Mesendoderm (in vitro differentiated cells): Measurements from ENCODE around the gene SLC24A5.
A peak's percentile ranks its signal among the peaks of the same experiment; 100 is the strongest.

Experiments
- DNase-seq: peaks from one replicate; pipeline ENCODE4 v3.0.0; 2013
- H2AK5ac ChIP-seq: 2 replicates; pipeline ENCODE4 v1.6.1; 2013; ENCODE audit warnings: low read length, inconsistent platforms
- H2BK120ac ChIP-seq: 2 replicates; pipeline ENCODE4 v1.6.1; 2013; ENCODE audit warnings: low read depth, mild to moderate bottlenecking, low read length, moderate library complexity, mixed read lengths
- H2BK15ac ChIP-seq: replicated peaks from 2 replicates; pipeline ENCODE4 v1.6.1; 2013; ENCODE audit warnings: low read depth, mild to moderate bottlenecking, moderate library complexity
- H2BK5ac ChIP-seq: 2 replicates; pipeline ENCODE4 v1.6.1; 2013; ENCODE audit warnings: low read length, inconsistent platforms
- H3K18ac ChIP-seq: 2 replicates; pipeline ENCODE4 v1.6.1; 2013; ENCODE audit warnings: mild to moderate bottlenecking, low read length, mixed read lengths
- H3K23ac ChIP-seq: one replicate; pipeline ENCODE4 v1.6.1; 2013; ENCODE audit warnings: low read length
- H3K27ac ChIP-seq: 2 replicates; pipeline ENCODE4 v1.5.1; 2013; ENCODE audit warnings: low read depth, mild to moderate bottlenecking, inconsistent platforms, low read length, moderate library complexity
- H3K27me3 ChIP-seq: 2 replicates; pipeline ENCODE4 v1.6.1; 2013; ENCODE audit warnings: low read length, control low read depth, mild to moderate bottlenecking, inconsistent platforms; ENCODE audit not compliant: insufficient read depth, poor library complexity
- H3K36me3 ChIP-seq: 2 replicates; pipeline ENCODE4 v1.6.1; 2013; ENCODE audit warnings: low read length, inconsistent platforms; ENCODE audit not compliant: control insufficient read depth, insufficient read depth
- H3K4ac ChIP-seq: one replicate; pipeline ENCODE4 v1.6.1; 2013; ENCODE audit warnings: low read depth, mild to moderate bottlenecking, low read length, moderate library complexity
- H3K4me1 ChIP-seq: 2 replicates; pipeline ENCODE4 v1.6.1; 2013; ENCODE audit warnings: low read depth, low read length, inconsistent platforms; ENCODE audit not compliant: control insufficient read depth
- H3K4me2 ChIP-seq: 2 replicates; pipeline ENCODE4 v1.6.1; 2013; ENCODE audit warnings: low read length
- H3K4me3 ChIP-seq: 2 replicates; pipeline ENCODE4 v1.5.1; 2013; ENCODE audit warnings: mild to moderate bottlenecking, low read length
- H3K56ac ChIP-seq: one replicate; pipeline ENCODE4 v1.6.1; 2013; ENCODE audit warnings: low read length
- H3K79me1 ChIP-seq: 2 replicates; pipeline ENCODE4 v1.6.1; 2013; ENCODE audit warnings: low read length, inconsistent platforms
- H3K79me2 ChIP-seq: 2 replicates; pipeline ENCODE4 v1.6.1; 2013; ENCODE audit warnings: mild to moderate bottlenecking, low read length; ENCODE audit not compliant: control insufficient read depth, insufficient read depth
- H3K9ac ChIP-seq: 2 replicates; pipeline ENCODE4 v1.6.1; 2013; ENCODE audit warnings: low read length, inconsistent platforms
- H4K5ac ChIP-seq: one replicate; pipeline ENCODE4 v1.6.1; 2013; ENCODE audit warnings: low read length
- H4K8ac ChIP-seq: one replicate; pipeline ENCODE4 v1.6.1; 2013; ENCODE audit warnings: low read depth, mild to moderate bottlenecking, control low read depth, low read length, moderate library complexity
- WGBS: extraction: QIAGEN DNeasy Blood & Tissue Kit; methylation state at CpG from one replicate; pipeline ENCODE4 v1.1.7; 2013; ENCODE audit warnings: low lambda C conversion rate, missing lambda C conversion rate; ENCODE audit not compliant: insufficient coverage; ENCODE audit errors: extremely low coverage; 5-methylcytosine and 5-hydroxymethylcytosine counted together

SLC24A5 gene

GRCh38 chr15:48143856-48144255 is 23.1 kb downstream of the SLC24A5 start:
- no peaks in the 10 kb centered on the region for H3K27me3 ChIP-seq
- no peak for DNase-seq
- no CpG with 5 or more reads among the region's 1 CpG for WGBS

GRCh38 chr15:48144889-48145288 is 24.1 kb downstream of the SLC24A5 start:
- no peaks in the 10 kb centered on the region for H3K36me3 ChIP-seq
- no CpG with 5 or more reads among the region's 1 CpG for WGBS
- no peak overlapping the region for H3K18ac ChIP-seq
- H3K27me3 ChIP-seq: no peaks in the 10 kb centered on the region
- no peak overlapping the region for H4K5ac ChIP-seq
- H2BK15ac ChIP-seq: no peak overlapping the region
- H2BK120ac ChIP-seq: no peak overlapping the region
- no peak overlapping the region for H2AK5ac ChIP-seq
- H3K27ac ChIP-seq: no peak overlapping the region
- H3K4me1 ChIP-seq: no peaks in the 10 kb centered on the region
- H3K23ac ChIP-seq: no peak overlapping the region
- H3K79me2 ChIP-seq: no peaks in the 10 kb centered on the region
- no peak overlapping the region for H3K9ac ChIP-seq
- DNase-seq: no peak
- H4K8ac ChIP-seq: no peak overlapping the region
- no peak overlapping the region for H3K4me2 ChIP-seq
- H2BK5ac ChIP-seq: no peak overlapping the region
- no peak overlapping the region for H3K4me3 ChIP-seq
- H3K79me1 ChIP-seq: no peaks in the 10 kb centered on the region
- H3K4ac ChIP-seq: no peak overlapping the region
- no peak overlapping the region for H3K56ac ChIP-seq

More at GRCh38 chr15:48143856-48144255, 23.1 kb downstream of the SLC24A5 start:
- H2BK15ac ChIP-seq: no peak overlapping the region
- H2BK120ac ChIP-seq: no peak overlapping the region
- no peak overlapping the region for H4K5ac ChIP-seq
- H3K79me1 ChIP-seq: no peaks in the 10 kb centered on the region
- H3K9ac ChIP-seq: no peak overlapping the region
- H2AK5ac ChIP-seq: no peak overlapping the region
- H3K27ac ChIP-seq: no peak overlapping the region
- H3K56ac ChIP-seq: no peak overlapping the region
- no peak overlapping the region for H3K4me3 ChIP-seq
- H3K79me2 ChIP-seq: no peaks in the 10 kb centered on the region
- H3K4me2 ChIP-seq: no peak overlapping the region
- no peak overlapping the region for H3K18ac ChIP-seq
- H3K4me1 ChIP-seq: no peaks in the 10 kb centered on the region
- H4K8ac ChIP-seq: no peak overlapping the region
- H3K36me3 ChIP-seq: no peaks in the 10 kb centered on the region
- H3K23ac ChIP-seq: no peak overlapping the region
- H2BK5ac ChIP-seq: no peak overlapping the region
- no peak overlapping the region for H3K4ac ChIP-seq

GRCh38 chr15:48145923-48146322 is 25.1 kb downstream of the SLC24A5 start:
- no peak overlapping the region for H4K5ac ChIP-seq
- no peak overlapping the region for H3K4ac ChIP-seq
- no peak overlapping the region for H4K8ac ChIP-seq
- no peak overlapping the region for H3K4me2 ChIP-seq
- no peaks in the 10 kb centered on the region for H3K79me1 ChIP-seq
- H3K56ac ChIP-seq: no peak overlapping the region
- no peak overlapping the region for H3K18ac ChIP-seq
- H3K36me3 ChIP-seq: no peaks in the 10 kb centered on the region
- H3K23ac ChIP-seq: no peak overlapping the region
- DNase-seq: no peak
- H3K9ac ChIP-seq: no peak overlapping the region
- no peak overlapping the region for H2BK5ac ChIP-seq
- no peak overlapping the region for H3K4me3 ChIP-seq
- no peak overlapping the region for H2BK15ac ChIP-seq
- H3K27ac ChIP-seq: no peak overlapping the region
- H3K79me2 ChIP-seq: no peaks in the 10 kb centered on the region
- no peaks in the 10 kb centered on the region for H3K27me3 ChIP-seq
- H2BK120ac ChIP-seq: no peak overlapping the region
- H2AK5ac ChIP-seq: no peak overlapping the region
- no peaks in the 10 kb centered on the region for H3K4me1 ChIP-seq

- Histone ChIP-seq H3K4me3 (no peak overlapping the region), H3K79me2 (no peaks in the 10 kb centered on the region), H3K56ac (no peak overlapping the region), H2BK120ac (no peak overlapping the region), H2BK5ac (no peak overlapping the region), H3K4me2 (no peak overlapping the region), H2BK15ac (no peak overlapping the region), H3K36me3 (no peaks in the 10 kb centered on the region), H3K4ac (no peak overlapping the region), H3K23ac (no peak overlapping the region), H3K79me1 (no peaks in the 10 kb centered on the region), H3K18ac (no peak overlapping the region), H3K9ac (no peak overlapping the region), H3K27ac (no peak overlapping the region), H2AK5ac (no peak overlapping the region), H3K4me1 (no peaks in the 10 kb centered on the region), H4K8ac (no peak overlapping the region), H3K27me3 (no peaks in the 10 kb centered on the region), H4K5ac (no peak overlapping the region)
- DNase-seq: no peak
Observed at GRCh38 chr15:48147358-48147757, 26.6 kb downstream of the SLC24A5 start.

- Histone ChIP-seq H3K79me2 (no peaks in the 10 kb centered on the region), H3K18ac (no peak overlapping the region), H2BK15ac (no peak overlapping the region), H3K79me1 (no peaks in the 10 kb centered on the region), H3K23ac (no peak overlapping the region), H4K5ac (no peak overlapping the region), H2AK5ac (no peak overlapping the region), H3K4me2 (no peak overlapping the region), H2BK5ac (no peak overlapping the region), H3K9ac (no peak overlapping the region), H4K8ac (no peak overlapping the region), H3K4me3 (no peak overlapping the region), H3K27me3 (no peaks in the 10 kb centered on the region), H3K56ac (no peak overlapping the region), H3K36me3 (no peaks in the 10 kb centered on the region), H3K4me1 (no peaks in the 10 kb centered on the region), H2BK120ac (no peak overlapping the region), H3K4ac (no peak overlapping the region), H3K27ac (no peak overlapping the region)
- no CpG with 5 or more reads among the region's 4 CpGs for WGBS
- DNase-seq: peak; percentile 27
Observed at GRCh38 chr15:48149858-48150257, 29.1 kb downstream of the SLC24A5 start.

- Histone ChIP-seq H3K4me3 (no peak overlapping the region), H3K56ac (no peak overlapping the region), H3K79me2 (no peaks in the 10 kb centered on the region), H3K4me2 (no peak overlapping the region), H3K79me1 (no peaks in the 10 kb centered on the region), H3K4me1 (no peaks in the 10 kb centered on the region), H2BK5ac (no peak overlapping the region), H3K23ac (no peak overlapping the region), H3K27me3 (no peaks in the 10 kb centered on the region), H3K18ac (no peak overlapping the region), H4K8ac (no peak overlapping the region), H4K5ac (no peak overlapping the region), H2BK120ac (no peak overlapping the region), H2AK5ac (no peak overlapping the region), H3K4ac (no peak overlapping the region), H3K9ac (no peak overlapping the region), H3K36me3 (no peaks in the 10 kb centered on the region), H3K27ac (no peak overlapping the region), H2BK15ac (no peak overlapping the region)
- no CpG with 5 or more reads among the region's 2 CpGs for WGBS
- DNase-seq: no peak
Observed at GRCh38 chr15:48153526-48153925, 32.7 kb downstream of the SLC24A5 start.
